ENCODE measurements around the gene UBR2.

DNA sequence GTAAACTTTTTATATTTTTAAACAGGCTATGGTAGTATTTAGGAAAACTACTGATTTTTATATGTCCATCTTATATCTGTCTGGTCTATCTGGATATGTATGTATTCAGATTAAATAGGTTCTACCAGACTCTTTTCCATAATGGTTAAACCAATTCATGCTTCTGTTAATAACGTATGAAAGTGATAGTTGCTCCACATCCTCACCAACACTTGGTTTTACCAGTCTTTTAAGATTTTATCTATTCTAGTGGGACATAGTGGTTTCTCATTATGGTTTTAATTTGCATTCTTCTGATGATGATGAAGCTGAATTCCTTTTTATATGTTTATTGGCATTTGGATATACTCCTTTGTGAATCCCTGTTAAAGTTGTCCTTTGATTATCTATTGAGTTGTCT lies 56.1 kb downstream of the UBR2 start:
- TF ChIP-seq POLR2A (conservative IDR thresholded peaks at IDR 0.05): no peak
- TF ChIP-seq, protein P1, sequence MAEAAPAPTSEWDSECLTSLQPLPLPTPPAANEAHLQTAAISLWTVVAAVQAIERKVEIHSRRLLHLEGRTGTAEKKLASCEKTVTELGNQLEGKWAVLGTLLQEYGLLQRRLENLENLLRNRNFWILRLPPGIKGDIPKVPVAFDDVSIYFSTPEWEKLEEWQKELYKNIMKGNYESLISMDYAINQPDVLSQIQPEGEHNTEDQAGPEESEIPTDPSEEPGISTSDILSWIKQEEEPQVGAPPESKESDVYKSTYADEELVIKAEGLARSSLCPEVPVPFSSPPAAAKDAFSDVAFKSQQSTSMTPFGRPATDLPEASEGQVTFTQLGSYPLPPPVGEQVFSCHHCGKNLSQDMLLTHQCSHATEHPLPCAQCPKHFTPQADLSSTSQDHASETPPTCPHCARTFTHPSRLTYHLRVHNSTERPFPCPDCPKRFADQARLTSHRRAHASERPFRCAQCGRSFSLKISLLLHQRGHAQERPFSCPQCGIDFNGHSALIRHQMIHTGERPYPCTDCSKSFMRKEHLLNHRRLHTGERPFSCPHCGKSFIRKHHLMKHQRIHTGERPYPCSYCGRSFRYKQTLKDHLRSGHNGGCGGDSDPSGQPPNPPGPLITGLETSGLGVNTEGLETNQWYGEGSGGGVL (CRISPR knock-in tag; IDR thresholded peaks at IDR 0.05): no peak
- TF ChIP-seq SMC3 (conservative IDR thresholded peaks at IDR 0.05; ENCODE audit: insufficient read depth, low read depth, low read length): no peak
- no peak for TF ChIP-seq SIX5 (IDR thresholded peaks at IDR 0.05; ENCODE audit: borderline replicate concordance in 1 of 2, insufficient read depth in 1 of 2, low read depth in 1 of 2, low read length in 2 of 2)
- TF ChIP-seq FOS (IDR thresholded peaks at IDR 0.05; ENCODE audit: extremely low read depth, insufficient read length): no peak
